ENCODE data around the gene RWDD4. TPM values are rescaled to one million over a fixed set of nuclear protein-coding genes. Genes with fewer than 3 reads are reported as not detected.

RWDD4 gene
- total RNA-seq, 4 donors from 2014 or later, result 30.5 to 40.3 (median 30.9) TPM

- Histone ChIP-seq H3K36me3 (peaks cover 55 to 99% (median 76%) of the 10 kb centered on the region in 4 donors), H3K4me3 (no peak overlapping the region), H3K9me3 (no peaks in the 10 kb centered on the region), H3K27ac (replicated peaks in 1 of 4) (no peak overlapping the region), H3K27me3 (no peaks in the 10 kb centered on the region), H3K4me1 (peaks cover 0 to 3% (median 0%) of the 10 kb centered on the region in 4 donors)
- no peak for DNase-seq (ENCODE audit: extremely low spot score)
- TF ChIP-seq EP300 (IDR thresholded peaks at IDR 0.05) (no peak), POLR2A (IDR thresholded peaks at IDR 0.05; ENCODE audit: low read depth) (no peak), POLR2AphosphoS5 (IDR thresholded peaks at IDR 0.05) (no peak)
- TF ChIP-seq, protein P1, sequence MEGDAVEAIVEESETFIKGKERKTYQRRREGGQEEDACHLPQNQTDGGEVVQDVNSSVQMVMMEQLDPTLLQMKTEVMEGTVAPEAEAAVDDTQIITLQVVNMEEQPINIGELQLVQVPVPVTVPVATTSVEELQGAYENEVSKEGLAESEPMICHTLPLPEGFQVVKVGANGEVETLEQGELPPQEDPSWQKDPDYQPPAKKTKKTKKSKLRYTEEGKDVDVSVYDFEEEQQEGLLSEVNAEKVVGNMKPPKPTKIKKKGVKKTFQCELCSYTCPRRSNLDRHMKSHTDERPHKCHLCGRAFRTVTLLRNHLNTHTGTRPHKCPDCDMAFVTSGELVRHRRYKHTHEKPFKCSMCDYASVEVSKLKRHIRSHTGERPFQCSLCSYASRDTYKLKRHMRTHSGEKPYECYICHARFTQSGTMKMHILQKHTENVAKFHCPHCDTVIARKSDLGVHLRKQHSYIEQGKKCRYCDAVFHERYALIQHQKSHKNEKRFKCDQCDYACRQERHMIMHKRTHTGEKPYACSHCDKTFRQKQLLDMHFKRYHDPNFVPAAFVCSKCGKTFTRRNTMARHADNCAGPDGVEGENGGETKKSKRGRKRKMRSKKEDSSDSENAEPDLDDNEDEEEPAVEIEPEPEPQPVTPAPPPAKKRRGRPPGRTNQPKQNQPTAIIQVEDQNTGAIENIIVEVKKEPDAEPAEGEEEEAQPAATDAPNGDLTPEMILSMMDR (IDR thresholded peaks at IDR 0.05), result no peak
- intact Hi-C loops (cut with DNase I), result no loop called here
Observed at GRCh38 chr4:183691897-183692296, 32.9 kb upstream of the RWDD4 start.

- H3K27ac ChIP-seq (replicated peaks in 1 of 4), result no peak overlapping the region
- H3K36me3 ChIP-seq, result peaks cover 55 to 99% (median 76%) of the 10 kb centered on the region in 4 donors
- no peaks in the 10 kb centered on the region for H3K27me3 ChIP-seq
- TF ChIP-seq, protein P1 (IDR thresholded peaks at IDR 0.05), result no peak
- TF ChIP-seq EP300 (IDR thresholded peaks at IDR 0.05) (no peak), POLR2A (IDR thresholded peaks at IDR 0.05; ENCODE audit: low read depth) (no peak), POLR2AphosphoS5 (IDR thresholded peaks at IDR 0.05) (no peak)
- no peaks in the 10 kb centered on the region for H3K9me3 ChIP-seq
- intact Hi-C loops (cut with DNase I), result no loop called here
- peaks cover 0 to 3% (median 0%) of the 10 kb centered on the region in 4 donors for H3K4me1 ChIP-seq
- no peak for DNase-seq (ENCODE audit: extremely low spot score)
- H3K4me3 ChIP-seq, result no peak overlapping the region
Observed at GRCh38 chr4:183691006-183691405, 32.0 kb upstream of the RWDD4 start.

DNA sequence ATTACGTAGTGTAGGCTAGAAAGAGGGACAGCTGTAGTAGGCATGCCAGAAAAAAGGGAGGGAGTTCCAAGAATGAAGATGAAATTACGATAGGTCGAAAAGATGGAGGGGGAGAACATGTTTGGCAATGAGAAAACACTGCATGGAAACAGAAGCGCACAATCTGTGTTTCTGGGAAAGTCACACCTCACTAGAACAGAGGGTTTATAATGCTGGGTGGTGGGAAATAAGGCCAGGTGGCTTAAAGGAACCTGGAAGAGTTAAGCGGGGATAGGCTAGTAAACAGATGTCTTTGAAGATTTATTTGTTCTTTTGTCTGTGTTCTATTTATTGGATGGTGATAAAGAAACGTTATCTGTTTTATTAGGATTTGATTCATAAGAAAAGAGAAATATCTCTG, 29.2 kb upstream of the RWDD4 start:
- intact Hi-C loops (cut with DNase I), result no loop called here
- Histone ChIP-seq H3K36me3 (peaks cover 53 to 99% (median 77%) of the 10 kb centered on the region in 4 donors), H3K4me1 (peaks cover 0 to 3% (median 0%) of the 10 kb centered on the region in 4 donors), H3K4me3 (no peak overlapping the region), H3K27me3 (no peaks in the 10 kb centered on the region), H3K9me3 (no peaks in the 10 kb centered on the region), H3K27ac (replicated peaks in 1 of 4) (no peak overlapping the region)
- 79% methylated on average over 6 of the region's 6 CpGs for WGBS
- no peak for DNase-seq (ENCODE audit: extremely low spot score)
- TF ChIP-seq POLR2A (IDR thresholded peaks at IDR 0.05; ENCODE audit: low read depth) (no peak), EP300 (IDR thresholded peaks at IDR 0.05) (no peak), POLR2AphosphoS5 (IDR thresholded peaks at IDR 0.05) (no peak)
- TF ChIP-seq, protein P1 (IDR thresholded peaks at IDR 0.05), result no peak

- TF ChIP-seq, protein P1 (IDR thresholded peaks at IDR 0.05), result no peak
- TF ChIP-seq EP300 (IDR thresholded peaks at IDR 0.05) (no peak), POLR2A (IDR thresholded peaks at IDR 0.05; ENCODE audit: low read depth) (no peak), POLR2AphosphoS5 (IDR thresholded peaks at IDR 0.05) (no peak)
- WGBS, result 73% methylated on average over 2 of the region's 2 CpGs
- intact Hi-C loops (cut with DNase I), result no loop called here
- H3K9me3 ChIP-seq, result no peaks in the 10 kb centered on the region
- no peaks in the 10 kb centered on the region for H3K27me3 ChIP-seq
- H3K36me3 ChIP-seq, result peaks cover 46 to 97% (median 70%) of the 10 kb centered on the region in 4 donors
- peaks cover 0 to 3% (median 0%) of the 10 kb centered on the region in 4 donors for H3K4me1 ChIP-seq
- no peak for DNase-seq (ENCODE audit: extremely low spot score)
- H3K4me3 ChIP-seq, result no peak overlapping the region
- H3K27ac ChIP-seq (replicated peaks in 1 of 4), result no peak overlapping the region
Observed at GRCh38 chr4:183686461-183686860, 27.5 kb upstream of the RWDD4 start.

DNA sequence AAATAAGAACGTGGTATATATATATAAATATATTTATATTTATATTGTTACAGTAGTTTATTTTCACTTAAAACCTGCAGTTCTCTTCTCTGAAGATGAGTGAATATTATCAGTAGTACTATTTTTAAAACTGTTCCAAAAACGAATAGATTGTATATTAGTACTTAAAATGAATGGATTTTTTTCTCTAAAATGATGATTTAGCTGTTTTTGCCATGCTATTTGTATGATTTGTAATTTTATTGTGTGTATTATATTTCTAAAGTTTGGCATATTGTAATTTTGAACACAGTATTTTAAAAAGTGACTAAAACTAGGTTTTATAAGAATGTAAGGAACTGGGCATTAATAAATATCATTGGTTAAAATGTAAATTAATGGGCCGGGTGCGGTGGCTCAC, 22.1 kb upstream of the RWDD4 start:
- Histone ChIP-seq H3K4me3 (no peak overlapping the region), H3K27ac (replicated peaks in 1 of 4) (no peak overlapping the region), H3K27me3 (no peaks in the 10 kb centered on the region), H3K4me1 (no peaks in the 10 kb centered on the region), H3K9me3 (no peaks in the 10 kb centered on the region), H3K36me3 (peaks cover 52 to 97% (median 73%) of the 10 kb centered on the region in 4 donors)
- WGBS, result 91% methylated on average over 4 of the region's 4 CpGs
- intact Hi-C loops (cut with DNase I), result no loop called here
- TF ChIP-seq, protein P1 (IDR thresholded peaks at IDR 0.05), result no peak
- no peak for TF ChIP-seq POLR2A (IDR thresholded peaks at IDR 0.05; ENCODE audit: low read depth)
- TF ChIP-seq EP300 (IDR thresholded peaks at IDR 0.05), result no peak
- no peak for TF ChIP-seq POLR2AphosphoS5 (IDR thresholded peaks at IDR 0.05)
- DNase-seq (ENCODE audit: extremely low spot score), result no peak
